Body of pancreas (tissue), 4 donors: Measurements from ENCODE around the gene SORCS2.

Experiments
- POLR2A ChIP-seq, 3 donors: fragments of 450-650 bp; IDR thresholded peaks; one replicate each; pipeline ENCODE4 v1.6.1; 2016; ENCODE audit warnings: antibody characterized with exemption in 3 of 3, mild to moderate bottlenecking in 2 of 3
- TF ChIP-seq, protein P1 (sequence below), 7 experiments: fragments of 450-650 bp in 4 of 7; fragments of 200-600 bp in 3 of 7; sonication (generic) in 3 of 7; IDR thresholded peaks; one replicate each; pipeline ENCODE4 v1.5.1; 2016 to 2019; ENCODE audit warnings: antibody characterized with exemption in 7 of 7

DNA sequence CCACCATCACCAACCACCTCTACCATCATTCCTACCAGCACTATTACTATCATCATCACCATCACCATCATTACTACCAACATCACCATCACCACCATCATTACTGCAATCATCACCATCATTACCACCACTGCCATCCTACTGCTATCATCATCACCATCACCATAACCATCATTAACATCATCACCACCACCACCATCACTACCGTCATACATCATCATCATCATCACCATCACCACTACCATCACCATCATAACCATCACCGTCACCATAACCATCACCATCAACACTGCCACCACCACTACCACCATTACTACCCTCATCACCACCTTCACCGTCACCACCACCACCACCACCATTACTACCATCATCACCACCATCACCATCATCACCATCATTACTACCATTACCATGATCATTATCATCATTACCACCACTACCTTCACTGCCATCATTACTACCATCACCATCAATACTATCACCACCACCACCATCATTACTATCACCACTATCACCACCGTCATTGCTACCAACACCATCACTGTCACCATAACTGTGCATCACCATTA is 170.6 kb downstream of the SORCS2 start:
- TF ChIP-seq, protein P1, sequence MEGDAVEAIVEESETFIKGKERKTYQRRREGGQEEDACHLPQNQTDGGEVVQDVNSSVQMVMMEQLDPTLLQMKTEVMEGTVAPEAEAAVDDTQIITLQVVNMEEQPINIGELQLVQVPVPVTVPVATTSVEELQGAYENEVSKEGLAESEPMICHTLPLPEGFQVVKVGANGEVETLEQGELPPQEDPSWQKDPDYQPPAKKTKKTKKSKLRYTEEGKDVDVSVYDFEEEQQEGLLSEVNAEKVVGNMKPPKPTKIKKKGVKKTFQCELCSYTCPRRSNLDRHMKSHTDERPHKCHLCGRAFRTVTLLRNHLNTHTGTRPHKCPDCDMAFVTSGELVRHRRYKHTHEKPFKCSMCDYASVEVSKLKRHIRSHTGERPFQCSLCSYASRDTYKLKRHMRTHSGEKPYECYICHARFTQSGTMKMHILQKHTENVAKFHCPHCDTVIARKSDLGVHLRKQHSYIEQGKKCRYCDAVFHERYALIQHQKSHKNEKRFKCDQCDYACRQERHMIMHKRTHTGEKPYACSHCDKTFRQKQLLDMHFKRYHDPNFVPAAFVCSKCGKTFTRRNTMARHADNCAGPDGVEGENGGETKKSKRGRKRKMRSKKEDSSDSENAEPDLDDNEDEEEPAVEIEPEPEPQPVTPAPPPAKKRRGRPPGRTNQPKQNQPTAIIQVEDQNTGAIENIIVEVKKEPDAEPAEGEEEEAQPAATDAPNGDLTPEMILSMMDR (IDR thresholded peaks at IDR 0.05) = no peak
- TF ChIP-seq POLR2A (IDR thresholded peaks at IDR 0.05) = no peak
